ENCODE results near the gene EDDM13.
"Not testable (repeated sequence)": the region's sequence is repeated elsewhere in the genome, so short reads cannot be mapped to it uniquely, and the experiment has no call there.

The EDDM13 gene, protein sequence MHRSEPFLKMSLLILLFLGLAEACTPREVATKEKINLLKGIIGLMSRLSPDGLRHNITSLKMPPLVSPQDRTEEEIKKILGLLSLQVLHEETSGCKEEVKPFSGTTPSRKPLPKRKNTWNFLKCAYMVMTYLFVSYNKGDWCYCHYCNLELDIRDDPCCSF

DNA sequence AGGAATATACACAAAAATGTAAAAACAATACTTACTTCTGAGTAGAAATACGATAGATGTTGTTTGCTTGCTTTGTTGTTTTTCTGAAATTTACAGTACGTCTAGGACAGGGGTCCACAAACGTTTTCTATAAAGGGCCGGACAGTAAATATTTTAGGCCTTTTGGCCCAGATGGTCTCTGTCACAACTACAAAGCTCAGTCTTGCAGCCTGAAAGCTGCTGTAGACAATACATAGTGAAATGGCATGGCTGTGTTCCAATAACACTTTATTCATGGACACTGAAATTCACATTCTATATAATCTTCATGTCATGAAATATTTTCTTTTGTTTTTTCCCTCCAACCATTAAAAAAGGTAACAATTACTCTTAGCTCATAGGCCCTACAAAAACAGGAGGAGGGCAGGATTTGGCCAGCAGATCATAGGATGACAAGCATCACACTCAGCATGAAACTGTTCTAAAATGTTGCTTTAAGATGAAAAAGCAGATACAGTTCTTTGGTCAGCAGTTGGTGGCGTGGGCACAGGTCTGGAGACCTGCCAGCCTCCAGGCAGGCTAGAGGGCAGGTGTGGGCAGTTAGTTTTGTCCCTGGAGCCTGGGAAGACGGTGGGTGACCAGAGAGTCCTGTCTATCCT, at the start of gene EDDM13:
Gene EDDM13, plus strand, starts transcription at position 588 of the 638 bp plus-strand sequence. CDS start 87 bp downstream, outside the sequence.
- DNase-seq = no peak

DNA sequence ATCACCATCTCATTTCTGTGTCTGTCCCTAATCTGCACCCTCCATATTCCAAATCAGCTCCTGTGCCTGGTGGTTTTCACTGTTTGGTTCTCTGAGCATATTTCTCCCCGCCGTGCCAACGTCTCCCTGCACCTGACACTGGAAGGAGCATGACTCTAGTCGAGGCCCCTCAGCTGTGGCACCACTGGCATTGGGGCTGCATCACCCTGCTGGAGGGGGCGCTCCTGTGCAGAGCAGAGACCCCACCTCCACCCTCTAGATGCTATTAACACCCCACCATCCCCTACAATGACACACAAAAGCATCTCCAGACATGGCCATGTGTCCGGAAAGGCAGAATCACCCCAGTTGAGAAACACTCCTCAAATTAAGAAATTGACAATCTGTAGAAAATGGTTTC, 49.6 kb upstream of the EDDM13 start:
- DNase-seq = no peak

DNA sequence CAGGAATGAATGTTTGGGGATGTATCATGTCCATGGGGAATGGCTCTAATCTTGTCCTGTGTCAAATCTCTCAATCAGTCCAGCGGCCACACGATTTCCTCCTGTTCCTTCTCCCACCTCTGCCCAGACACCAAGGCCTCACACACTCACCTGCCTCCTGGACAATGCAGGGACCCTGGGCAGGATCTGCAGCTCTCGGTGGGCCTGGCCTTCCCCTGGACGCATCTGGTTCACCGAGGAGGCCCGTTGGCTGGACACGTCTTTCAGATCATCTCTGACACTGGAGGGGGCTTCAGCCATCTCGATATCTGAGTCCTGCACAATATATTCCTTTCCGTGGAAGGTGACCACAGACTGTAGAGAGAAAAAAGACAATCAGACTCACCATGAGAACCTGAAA, 49.1 kb upstream of the EDDM13 start:
- no peak for DNase-seq

DNA sequence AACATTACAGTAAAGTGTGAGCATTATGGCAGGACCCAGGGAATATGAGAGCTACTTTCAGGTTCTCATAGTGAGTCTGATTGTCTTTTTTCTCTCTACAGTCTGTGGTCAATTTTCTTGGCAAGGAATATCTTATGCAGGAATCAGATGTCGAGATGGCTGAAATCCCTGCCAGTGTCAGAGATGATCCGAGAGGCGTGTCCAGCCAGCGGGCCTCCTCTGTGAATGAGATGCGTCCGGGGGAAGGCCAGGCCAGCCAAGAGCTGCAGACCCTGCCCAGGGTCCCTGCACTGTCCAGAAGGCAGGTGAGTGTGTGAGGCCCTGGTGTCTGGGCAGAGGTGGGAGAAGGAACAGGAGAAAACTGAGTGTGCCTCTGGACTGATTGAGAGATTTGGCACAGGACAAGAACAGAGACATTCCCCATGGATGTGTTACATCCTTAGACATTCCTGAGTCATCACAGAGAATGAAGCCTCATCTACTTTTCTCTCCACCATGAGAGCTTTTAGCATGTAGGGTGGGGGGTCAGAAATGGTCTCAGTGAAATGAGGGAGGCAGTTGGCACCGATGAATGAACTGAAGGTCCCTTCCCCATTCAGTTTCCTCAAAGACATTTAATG, 27.3 kb upstream of the EDDM13 start:
- no peak for DNase-seq

DNA sequence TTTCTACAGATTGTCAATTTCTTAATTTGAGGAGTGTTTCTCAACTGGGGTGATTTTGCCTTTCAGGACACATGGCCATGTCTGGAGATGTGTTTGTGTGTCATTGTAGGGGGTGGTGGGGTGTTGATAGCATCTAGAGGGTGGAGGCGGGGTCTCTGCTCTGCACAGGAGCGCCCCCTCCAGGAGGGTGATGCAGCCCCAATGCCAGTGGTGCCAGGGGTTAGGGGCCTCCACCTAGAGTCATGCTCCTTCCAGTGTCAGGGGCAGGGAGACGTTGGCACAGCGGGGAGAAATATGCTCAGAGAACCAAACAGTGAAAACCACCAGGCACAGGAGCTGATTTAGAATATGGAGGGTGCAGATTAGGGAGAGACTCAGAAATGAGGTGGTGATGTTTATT, 26.8 kb upstream of the EDDM13 start:
- DNase-seq = not testable (repeated sequence)

DNA sequence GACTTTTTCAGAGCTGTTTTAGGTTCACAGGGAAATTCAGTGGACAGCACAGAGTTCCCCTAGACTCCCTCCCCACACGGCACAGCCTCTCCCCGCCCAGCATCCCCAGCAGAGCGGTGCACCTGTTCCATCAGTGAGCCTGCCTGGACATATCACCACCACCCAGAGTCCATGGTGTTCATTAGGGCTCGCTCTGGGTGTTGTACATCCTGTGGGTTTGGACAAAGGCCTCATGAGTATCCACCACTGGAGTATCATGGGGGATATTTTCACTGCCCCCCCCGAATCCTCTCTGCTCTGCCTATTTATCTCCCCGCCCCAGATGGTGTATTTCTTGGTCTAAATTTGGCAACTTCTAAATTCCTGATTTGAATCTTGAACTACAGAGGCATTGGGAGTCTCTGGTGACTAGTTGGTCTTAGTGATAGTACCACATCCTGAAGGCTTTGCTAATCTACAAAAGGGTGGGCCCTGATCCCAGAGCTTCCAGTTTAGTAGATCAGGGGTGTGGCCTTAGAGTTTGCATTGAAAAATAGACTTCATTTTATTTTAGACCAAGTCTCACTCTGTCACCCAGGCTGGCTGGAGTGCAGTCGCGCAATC, 23.7 kb upstream of the EDDM13 start:
- DNase-seq = not testable (repeated sequence)

DNA sequence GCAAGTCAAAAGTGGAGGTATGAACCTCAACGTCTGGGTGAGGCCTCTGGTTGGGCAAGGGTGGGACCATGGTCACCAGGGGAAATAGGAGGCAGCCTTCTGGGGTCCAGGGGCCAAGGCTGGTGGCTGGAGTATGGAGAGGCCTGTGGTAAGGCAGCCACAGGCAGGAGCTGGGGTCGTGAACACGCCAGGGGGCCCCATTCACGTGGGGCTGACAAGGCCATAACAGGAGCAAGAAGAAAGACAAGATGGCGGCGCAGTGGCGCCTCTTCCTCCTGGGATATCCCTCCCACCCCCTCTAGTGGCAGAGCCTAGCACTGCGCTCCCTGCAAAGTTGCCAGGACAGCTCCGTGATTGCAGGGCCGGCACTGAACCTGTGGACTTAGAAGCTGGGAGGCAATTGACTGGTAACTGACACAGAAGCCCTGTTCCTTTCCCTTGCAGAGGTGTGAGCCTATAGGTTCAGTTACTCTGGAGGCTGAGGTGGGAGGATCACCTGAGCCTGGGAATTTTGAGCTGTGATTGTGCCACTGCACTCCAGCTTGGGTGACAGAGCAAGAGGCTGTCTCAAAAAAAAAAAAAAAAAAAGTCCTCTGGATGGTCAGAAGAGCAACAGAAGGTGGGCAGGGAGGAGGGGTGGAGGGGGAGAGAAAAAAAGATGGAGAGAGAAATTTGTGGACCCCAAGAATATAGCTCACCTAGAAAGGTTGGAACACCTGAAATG, 19.7 kb upstream of the EDDM13 start:
- DNase-seq = peak; percentile 23

DNA sequence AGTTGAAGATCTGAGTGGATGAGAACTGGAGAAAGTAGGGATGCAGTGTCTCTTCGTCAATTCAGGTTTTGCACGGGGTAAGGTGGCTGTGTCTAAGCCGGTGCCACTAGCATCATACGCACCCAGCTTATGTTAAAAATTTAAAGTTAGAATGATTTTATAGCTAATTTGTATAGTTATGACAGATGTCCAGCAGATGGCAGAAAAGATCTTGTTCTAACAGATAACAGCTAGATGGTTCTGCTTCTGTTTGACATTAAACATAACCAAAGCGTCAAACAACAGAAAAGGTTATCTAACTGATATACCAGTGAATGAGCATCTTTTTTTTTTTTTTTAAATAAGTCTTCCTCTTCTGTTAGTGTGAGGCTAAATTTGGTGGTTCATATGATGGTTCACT, 18.8 kb upstream of the EDDM13 start:
- peak; percentile 5 for DNase-seq

DNA sequence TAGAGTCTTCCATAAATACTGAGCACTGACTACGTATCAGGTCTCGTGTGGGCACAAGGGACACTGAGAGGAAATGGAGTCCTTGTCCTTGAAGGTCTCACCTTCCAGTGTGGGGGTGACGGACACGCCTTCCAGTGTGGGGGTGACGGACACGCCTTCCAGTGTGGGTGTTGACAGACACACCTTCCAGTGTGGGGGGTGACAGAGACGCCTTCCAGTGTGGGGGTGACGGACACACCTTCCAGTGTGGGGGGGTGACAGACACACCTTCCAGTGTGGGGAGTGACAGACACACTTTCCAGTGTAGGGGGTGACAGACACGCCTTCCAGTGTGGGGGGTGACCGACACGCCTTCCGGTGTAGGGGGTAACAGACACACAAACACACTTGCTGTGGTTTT, 14.3 kb upstream of the EDDM13 start:
- DNase-seq = no peak

DNA sequence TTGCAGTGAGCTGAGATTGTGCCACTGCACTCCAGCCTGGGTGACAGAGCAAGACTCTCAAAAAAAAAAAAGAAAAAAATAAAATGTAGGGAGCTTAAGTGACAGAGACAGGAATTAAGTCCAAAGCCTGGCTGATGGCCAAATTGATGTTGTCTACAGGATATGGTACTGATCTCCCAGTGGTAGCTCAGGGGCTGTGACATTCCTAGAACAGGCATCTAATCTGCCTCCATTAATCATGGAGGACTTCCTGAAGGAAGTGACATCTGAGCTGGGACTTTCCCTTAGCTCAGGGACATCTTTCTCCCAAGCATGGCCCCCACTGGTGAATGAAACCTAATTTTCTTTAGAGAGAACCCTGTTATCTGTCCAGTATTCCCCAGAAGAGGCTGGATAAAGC, 11.4 kb upstream of the EDDM13 start:
- DNase-seq = no peak

DNA sequence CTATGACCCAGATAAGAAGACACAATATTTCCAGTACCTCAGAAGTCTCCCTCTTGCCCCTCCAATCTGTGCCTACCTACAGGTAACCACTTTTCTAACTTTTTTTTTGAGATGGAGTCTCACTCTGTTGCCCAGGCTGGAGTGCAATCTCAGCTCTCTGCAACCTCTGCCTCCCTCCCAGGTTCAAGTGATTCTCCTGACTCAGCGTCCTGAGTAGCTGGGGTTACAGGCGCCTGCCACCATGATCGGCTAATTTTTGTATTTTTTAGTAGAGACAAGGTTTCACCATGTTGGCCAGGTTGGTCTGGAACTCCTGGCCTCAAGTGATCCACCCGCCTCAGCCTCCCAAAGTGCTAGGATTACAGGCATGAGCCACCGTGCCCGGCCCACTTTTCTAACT, 10.6 kb upstream of the EDDM13 start:
- DNase-seq = not testable (repeated sequence)

DNA sequence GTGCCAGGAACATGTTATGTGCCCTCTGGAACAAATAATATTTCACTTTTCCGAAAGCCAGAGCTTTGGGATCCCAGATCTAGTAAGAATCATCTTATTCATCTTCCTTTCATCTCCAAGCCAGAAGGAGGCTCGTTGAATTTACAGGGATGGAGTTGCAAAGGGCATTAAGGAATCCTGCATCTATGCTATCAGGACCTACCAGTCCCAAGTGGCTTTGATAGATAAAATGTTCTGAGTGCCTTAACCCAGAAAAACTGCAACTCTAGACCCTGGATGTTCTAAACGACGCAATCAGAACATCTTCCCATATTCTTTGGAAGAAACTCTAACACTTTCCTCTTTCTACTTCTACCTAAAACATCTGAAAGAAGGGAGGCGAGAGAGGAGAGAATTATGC, 9.2 kb upstream of the EDDM13 start:
- no peak for DNase-seq

DNA sequence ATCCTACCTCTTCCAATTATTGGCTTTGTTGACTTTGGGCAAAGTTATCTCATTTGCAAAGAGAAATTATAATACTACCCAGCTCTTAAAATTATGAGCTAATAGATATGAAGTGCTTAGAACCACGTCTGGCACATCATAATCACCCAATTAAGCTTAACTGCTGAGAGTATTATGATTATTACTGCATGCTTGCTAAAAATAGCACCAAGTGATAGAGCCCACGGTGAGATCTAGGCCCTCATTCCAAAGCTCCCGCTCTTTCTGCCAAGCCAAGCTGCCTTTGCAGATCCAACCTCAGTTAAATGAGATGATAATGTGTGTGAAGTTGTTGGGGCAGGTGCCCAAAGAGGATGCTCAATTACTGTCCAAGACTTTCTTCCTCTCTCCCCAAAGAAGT, 6.5 kb upstream of the EDDM13 start:
- no peak for DNase-seq

DNA sequence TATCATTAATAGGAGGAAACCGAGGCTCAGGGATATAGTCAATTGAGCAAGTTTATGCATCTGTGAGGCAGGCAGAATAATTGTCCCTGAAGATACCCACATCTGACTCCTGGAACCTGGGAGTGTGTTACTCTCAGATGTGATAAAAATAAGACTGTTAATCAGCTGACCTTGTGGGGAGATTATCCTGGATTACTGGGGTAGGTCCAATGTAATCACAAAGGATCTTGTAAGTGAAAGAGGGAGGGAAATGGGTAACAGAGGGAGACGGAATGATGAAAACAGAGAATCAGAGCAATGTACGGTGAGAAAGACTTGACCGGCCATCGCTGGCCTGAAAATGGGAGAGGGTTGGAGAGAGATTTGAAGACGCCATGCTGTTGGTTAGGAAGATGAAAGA, 3.2 kb upstream of the EDDM13 start:
- DNase-seq = no peak

DNA sequence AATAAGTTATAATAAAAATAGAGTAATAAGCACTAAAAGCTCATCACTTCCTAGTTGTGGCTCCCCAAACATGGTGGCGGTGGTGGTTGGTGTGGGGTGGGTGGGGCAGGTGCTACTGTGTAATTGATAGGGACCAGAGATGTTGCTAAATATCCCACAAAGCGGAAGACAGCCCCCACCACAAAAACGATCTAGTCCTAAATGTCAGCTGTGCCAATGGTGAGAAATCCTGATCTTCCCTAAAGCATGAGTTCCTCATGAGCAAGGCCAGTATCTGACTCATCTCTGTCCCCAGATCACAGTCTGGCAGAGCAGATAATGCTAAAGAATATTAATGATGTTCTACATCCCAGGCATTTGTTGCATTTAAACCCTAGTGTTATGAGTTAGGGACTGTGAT, 1.9 kb upstream of the EDDM13 start:
- DNase-seq = no peak

DNA sequence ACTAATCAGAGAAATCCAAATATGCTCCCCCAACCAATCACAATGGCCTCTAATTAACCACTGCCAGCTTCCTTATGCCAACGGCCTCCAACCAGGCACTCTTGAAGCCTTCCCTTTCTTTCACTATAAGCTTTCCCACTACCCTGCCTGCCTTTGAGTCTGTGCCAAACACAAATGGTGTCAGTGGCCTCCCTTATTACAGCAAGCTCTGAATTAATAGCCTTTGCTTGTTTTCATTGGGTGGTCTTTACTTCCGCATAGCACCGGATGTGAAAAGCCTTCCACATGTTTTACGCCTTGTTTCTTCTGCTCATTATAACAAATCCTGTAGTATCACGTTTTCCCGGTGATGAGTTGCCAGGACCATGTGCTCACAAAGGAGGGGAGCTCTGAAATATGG, 1.4 kb upstream of the EDDM13 start:
- DNase-seq = no peak

DNA sequence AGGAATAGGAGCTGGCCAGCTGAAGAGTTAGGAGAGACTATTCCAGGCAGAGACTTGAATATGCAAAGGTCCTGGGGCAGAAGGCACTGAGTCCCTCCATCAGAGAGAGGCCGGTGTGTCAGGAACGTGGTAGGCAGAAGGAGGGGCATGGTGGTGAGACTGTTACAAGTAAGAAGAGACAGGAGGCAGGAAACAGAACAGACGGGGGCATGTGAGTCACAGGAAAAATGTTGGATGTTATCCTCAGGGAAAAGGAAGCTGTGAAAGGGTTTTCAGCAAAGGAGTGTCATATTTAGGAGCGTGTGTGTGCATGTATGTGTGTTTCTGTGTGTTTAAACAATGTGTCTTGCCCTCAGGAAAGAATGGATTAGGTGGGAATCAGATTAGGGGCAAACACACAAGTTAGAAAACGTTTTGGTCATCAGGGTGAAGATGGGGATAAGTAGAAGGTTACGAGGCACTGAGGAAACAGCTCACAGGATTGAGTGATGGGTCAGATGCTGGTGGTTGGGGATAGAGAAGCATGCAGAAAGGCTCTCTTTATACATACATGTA, 1.1 kb downstream of the EDDM13 start:
- no peak for DNase-seq

DNA sequence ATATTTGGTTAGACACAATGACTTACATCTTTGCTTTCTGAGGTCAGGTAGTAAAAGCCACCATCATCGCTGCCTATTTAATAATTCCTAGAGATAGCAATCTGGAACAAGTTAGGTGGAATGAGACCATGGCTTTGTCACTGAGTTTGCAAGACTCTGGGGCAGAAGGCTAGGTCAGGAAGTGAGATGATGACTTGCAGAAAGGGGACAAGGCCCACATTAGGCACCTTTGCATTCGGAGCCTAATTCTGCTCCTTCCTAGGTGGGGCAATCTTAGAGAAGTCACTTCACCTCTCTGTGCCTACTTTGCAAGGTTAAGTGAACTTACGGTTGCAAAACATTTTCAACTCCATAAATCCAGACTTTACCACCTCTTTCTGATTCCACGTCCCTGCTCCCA, 10.3 kb downstream of the EDDM13 start:
- DNase-seq = no peak

DNA sequence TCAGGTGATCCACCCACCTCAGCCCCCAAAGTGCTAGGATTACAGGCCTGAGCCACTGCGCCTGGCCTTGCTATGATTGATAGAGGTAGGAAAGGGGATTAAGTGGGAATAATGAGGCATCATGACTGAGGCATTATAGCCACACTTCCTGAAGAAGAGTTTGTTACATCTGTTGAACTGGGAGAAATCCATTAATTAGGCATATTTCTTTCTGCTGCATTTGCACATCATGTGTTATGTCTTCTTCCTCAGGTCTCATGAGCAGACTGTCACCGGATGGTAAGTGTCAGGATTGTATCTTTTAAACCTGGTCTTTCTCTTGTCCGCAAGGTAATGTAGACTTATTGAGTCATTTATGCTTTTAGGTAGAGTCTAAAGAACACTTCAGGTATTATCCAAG, 12.2 kb downstream of the EDDM13 start:
- no peak for DNase-seq

DNA sequence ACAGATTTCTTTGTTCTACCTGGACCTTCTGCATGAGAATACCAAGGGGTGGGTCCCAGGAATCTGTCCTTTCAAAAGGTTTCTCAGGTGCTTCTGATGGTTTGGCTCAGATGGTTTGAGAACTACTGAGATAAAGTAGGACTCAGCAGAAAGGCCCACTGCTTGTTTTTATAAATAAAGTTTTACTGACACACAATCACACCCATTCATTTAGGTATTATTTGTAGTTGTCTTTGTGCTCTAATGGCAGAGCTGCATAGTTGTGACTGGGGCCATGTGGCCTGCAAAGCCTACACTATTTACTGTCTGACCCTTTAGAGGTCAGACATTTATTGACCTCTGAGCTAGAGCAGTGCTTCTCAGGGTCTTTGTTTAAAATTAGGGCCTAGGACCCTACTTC, 17.6 kb downstream of the EDDM13 start:
- no peak for DNase-seq

DNA sequence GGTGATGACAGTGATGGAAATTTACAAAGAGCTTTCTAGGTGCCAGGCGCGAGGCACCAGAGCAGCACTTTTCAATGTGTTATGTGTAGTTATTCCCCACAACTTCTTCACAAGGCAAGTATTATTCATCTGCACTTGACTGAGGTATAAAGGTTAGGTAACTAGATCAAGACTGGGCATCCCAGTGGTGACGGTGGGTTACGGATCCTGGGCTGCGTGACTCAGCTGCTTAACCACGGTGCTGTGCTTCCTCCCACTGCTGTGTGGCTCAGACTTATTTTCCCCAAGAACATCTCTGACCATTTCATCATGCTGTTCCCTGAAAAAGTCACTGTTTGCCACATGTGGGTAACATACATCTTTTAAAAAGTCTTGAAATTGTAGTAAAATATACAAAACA, 19.3 kb downstream of the EDDM13 start:
- DNase-seq = no peak

DNA sequence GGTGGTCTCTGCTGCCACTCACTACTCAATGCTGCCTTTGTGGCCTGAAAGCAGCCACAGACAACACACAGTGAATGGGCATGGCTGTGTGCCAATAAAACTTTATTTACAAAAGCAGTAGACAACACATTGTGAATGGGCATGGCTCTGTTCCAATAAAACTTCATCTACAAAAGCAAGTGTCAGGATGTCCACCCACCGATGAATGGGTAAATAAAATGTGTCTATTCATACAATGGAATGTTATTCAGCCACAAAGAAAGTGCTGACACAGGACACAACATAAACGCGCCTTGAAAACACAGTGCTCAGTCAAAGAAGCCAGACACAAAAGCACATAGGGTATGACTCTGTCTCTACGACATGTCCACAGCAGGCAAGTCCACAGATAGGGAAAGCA, 22.0 kb downstream of the EDDM13 start:
- no peak for DNase-seq

Data from NCI-H510A treated with DMSO at 0.1 percent for 48 hours (cell line).